A172 (cell line): ENCODE data around the gene ZCCHC10. TPM values are rescaled to one million over a fixed set of nuclear protein-coding genes. Genes with fewer than 3 reads are reported as not detected.
"Not testable (repeated sequence)": the region's sequence is repeated elsewhere in the genome, so short reads cannot be mapped to it uniquely, and the experiment has no call there.

Source experiments
- DNase-seq: peaks from one replicate; pipeline ENCODE4 v3.0.0-alpha.2; 2015; ENCODE audit warnings: low spot score
- total RNA-seq: library from RNA; depleted of rRNA; stranded (reverse); fragments of >200 nt; shearing (Covaris generic); gene quantifications from 2 replicates; pipeline ENCODE4 v1.2.3, GENCODE V29; 2014; rRNA removed

The ZCCHC10 gene
- total RNA-seq, 1 experiment from 2014 or later: 43.4 TPM

DNA sequence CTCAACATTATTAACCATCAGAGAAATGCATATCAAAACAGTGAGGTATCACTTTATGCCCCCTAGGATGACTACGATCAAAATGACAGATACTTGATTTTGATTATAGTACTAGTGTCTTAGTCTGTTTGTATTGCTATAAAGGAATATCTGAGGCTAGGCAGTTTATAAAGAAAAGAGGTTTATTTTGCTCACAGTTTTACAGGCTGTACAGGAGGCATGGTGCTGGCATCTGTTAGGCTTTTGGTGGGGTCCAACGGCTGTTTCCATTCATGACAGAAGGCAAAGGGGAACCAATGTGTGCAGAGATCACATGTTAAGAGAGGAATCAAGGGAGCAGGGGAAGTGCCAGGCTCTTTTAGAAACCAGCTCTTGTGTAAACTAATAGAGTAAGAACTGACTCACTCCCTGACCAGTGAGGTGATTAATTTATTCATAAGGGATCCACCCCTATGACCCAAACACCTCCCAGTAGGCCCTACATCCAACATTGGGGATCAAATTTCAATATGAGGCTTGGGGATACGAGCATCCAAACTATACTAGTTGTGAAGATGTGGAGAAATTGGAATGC lies 46.9 kb downstream of the ZCCHC10 start:
- DNase-seq: no peak

DNA sequence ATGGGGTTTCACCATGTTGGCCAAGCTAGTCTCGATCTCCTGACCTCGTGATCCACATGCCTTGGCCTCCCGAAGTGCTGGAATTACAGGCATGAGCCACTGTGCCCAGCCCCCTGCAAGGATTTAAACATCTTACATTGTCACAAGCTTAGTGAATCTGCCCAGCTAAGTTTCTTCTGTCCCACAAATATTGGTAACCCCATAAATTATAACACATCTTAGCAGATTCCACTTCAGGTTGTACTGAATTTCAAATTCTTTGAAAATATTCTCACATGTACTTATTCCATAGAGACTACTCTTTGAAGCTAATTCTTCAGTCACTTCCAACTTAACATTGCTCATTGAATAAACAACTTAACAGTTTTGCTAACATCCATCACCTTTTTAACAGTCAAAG lies 49.5 kb downstream of the ZCCHC10 start:
- no peak for DNase-seq

DNA sequence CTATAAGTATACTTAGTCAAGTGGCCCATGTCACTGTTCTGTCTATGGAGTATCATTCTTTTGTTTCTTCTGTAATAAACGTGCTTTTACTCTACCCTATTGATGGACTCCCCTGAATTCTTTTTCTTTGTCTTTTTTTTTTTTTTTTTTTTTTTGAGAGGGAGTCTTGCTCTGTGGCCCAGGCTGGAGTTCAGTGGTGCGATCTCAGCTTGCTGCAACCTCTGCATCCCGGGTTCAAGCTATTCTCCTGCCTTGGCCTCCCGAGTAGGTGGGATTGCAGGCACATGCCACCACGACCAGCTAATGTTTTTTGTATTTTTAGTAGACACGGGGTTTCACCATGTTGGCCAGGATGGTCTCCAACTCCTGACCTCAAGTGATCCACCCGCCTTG lies 53.9 kb downstream of the ZCCHC10 start:
- DNase-seq: not testable (repeated sequence)

GRCh38 chr5:132971483-132972435 lies 54.6 kb downstream of the ZCCHC10 start:
- peak; percentile 69 for DNase-seq

DNA sequence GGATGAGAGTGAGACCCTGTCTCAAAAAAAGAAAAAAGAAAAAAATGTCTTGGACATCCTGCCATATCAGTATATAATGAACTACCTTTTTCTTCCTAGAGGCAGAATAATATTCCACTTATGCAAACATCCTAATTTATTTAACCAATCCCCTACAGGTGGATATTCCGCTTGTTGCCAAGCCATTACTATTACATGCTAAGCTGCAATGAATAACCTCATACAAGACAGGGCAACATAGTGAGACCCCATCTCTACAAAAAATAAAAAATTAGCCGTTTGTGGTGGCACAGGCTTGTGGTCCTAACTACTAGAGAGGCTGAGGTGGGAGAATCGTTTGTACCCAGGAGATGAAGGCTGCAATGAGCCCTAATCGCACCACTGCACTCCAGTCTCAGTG lies 61.2 kb downstream of the ZCCHC10 start:
- no peak for DNase-seq

DNA sequence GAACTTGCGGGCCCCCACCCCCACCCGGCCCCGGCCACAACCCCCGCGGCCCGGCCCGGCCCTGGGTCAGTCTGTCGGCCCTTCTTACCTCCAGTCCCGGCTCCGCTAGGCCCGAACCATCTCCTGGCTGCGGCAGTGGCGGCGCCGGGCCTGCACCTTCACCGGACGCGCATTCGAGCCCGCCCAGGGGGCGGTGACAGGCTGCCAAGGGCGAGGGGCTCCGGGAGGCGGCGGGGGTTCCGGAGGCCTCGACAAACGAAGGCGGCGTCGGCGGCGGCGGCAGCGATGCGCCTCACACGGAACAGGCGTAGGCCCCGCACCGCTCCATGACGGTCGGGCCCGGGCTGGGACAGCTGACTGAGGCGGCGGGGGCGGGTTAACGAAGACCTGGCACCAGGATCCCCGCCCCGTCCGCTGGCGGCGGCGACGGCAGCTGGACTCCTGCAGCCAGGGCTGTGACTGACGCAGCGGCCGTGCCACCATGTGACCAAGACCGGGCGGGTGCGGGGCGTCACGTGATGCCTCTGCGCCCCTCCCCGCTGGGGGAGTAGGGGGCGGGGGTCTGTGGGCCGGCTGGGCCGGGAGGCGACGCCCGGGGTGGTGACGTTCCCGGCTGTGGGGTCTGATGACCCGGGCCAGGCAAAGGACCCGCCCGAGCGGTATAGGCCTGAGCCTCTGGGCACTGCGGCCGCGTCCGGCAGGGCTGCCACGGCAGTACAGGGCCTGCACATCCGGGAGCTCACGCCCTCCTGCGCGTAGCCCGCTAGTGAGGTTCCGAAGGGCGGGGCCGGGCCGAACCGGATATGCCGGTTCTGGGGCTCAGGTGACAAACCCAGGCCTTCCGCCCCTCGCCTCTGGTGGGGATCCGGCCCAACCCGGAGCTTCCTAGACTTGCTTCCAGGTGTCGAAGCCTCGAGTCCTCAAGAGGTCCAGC lies 62.9 kb downstream of the ZCCHC10 start, which contains the start of gene AFF4:
Gene AFF4 (minus strand): TSS at position 464 of the 934 bp plus-strand sequence. CDS start 26,445 bp downstream, outside the sequence.
- DNase-seq: peak; percentile 92

DNA sequence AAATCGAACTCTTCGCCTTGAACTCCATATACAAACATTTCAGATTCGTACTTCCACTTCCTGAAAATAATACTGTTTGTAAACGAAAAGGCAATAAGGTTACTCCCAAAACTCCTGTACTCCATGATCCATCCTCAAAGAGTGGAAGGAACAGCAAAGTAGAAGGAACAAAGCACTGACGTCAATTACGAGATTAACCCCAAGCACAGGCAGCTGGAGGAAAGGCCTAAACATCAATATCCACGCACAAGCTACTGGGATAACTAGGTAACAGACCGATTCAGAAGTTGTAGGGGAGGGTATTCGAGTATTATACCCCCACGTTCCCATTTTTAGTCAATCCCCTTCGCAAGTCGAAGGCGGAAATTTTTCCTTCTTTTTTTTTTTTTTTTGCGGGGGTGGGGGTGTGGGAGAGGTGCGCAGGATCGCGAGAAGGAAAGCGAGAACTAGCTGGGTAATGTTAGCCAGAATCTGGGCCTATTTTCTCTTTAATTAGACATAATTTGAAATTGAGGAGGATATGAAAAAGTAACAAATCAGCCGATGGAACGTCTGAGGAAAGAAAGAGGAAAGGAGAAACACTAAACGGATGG lies 63.8 kb downstream of the ZCCHC10 start:
- DNase-seq: peak; percentile 62

DNA sequence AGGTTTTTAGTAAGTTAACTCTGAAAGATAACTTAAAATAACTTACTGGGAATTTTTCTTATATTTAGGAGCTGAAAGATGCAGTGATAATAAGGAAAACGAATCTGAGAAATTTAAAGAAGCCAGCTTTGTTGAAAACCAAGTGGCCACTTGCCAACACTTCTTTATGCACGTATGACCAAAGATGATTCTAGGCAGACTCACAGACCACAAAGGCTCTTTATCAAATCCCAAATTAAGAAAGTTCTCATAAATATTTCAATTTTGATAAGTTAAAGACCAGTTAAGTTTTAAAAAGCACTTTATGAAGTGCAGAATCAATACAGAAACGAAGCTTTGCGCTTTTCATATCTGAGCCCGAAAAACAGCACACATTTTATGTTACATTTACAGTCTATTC lies 64.5 kb downstream of the ZCCHC10 start:
- DNase-seq: peak; percentile 40

DNA sequence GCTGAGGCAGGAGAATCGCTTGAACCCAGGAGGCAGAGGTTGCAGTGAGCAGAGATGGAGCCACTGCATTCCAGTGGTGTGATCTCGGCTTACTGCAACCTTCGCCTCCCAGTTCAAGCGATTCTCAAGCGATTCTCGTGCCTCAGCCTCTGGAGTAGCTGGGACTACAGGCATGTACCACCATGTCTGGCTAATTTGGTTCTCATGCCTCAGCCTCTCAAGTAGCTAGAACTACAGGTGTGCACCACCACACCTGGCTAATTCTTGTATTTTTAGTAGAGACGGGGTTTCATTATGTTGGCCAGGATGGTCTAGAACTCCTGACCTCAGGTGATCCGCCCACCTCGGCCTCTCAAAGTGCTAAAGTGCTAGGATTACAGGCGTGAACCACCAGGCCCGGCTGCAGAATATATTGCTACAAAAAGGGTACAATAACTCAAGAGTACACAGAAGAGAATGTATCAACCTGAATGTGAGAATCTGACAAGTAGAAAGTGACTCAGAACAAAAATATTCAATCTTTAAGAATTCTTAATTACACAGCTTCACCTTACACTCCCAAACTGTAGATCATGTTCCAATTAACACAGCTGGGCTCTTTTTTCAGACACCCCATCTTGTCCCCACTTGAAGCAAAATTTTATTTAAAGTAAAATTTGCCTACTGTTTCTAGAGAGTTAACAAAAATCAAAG lies 65.1 kb downstream of the ZCCHC10 start:
- DNase-seq: peak; percentile 52

DNA sequence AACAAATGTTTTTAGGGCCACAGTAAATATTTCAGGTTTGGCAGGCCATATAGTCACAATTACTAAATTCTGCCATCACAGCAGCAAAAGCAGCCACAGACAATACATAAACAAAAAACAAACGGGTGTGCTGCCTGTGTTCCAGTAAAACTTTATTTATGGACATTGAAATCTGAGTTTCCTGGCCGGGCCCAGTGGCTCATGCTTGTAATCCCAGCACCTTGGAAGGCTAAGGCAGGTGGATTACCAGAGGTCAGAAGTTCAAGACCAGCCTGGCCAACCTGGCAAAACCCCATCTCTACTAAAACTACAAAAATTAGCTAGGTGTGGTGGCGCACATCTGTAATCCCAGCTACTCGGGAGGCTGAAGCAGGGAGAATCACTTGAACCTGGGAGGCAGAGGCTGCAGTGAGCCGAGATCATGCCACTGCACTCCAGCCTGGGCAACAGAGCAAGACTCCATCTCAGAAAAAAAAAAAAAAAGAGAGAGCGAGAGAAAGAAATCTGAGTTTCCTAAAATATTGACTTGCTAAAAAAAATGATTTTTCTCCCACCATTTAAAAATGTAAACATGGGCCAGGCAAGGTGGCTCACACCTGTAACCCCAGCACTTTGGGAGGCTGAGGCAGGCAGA lies 70.1 kb downstream of the ZCCHC10 start:
- not testable (repeated sequence) for DNase-seq

GRCh38 chr5:132953710-132954109 lies 72.6 kb downstream of the ZCCHC10 start:
- DNase-seq: no peak

DNA sequence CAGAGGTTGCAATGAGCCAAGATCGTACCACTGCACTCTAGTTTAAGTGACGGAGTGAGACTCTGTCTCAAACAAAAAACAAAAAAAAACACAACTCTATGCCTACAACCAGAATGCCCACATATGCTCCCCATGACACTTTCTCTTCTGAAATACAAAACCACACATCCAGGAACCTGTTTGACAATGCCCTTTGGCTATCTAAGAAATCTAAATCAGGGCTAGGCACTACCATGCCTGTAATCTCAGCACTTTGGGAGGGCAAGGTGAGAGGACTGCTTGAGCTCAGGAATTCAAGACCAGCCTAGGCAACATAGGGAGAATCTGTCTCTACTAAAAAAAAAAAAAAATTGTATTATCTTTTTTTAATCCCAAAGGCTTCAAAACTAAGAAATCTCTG lies 73.5 kb downstream of the ZCCHC10 start:
- no peak for DNase-seq

- no peak for DNase-seq
These were observed 74.5 kb downstream of the ZCCHC10 start for GRCh38 chr5:132951897-132952296.

GRCh38 chr5:132949136-132949535 lies 77.2 kb downstream of the ZCCHC10 start:
- DNase-seq: no peak

DNA sequence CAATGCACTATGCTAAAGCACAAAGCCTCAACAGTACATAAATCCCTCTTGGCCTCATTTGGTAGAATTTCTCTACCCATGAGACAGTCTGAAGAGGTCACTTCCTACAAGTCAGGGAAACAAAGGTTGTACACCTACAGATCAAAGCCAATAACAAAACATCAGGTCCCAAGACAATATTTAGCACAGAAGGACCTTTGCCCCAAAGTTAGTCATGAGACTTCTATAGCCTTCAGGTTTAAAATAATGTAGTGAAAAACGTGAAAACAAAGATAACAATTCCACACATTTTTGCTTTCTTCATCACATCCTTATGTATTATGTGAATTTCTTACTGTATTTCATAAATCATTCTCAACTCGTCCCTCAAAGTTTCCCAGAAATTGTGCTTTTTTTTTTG lies 78.7 kb downstream of the ZCCHC10 start:
- DNase-seq: peak; percentile 35

Other genes with a start within 250 kb of the ZCCHC10 start
- gene SEPTIN8, start 249.3 kb downstream of the ZCCHC10 start, total RNA-seq: 48.1 and 55.4 TPM in 2 replicates
- not detected in 2 replicates for gene SOWAHA, start 213.2 kb downstream of the ZCCHC10 start, total RNA-seq
- 5.6 and 6.1 TPM in 2 replicates for gene SHROOM1, start 195.9 kb downstream of the ZCCHC10 start, total RNA-seq
- gene GDF9, start 160.1 kb downstream of the ZCCHC10 start, total RNA-seq: 0.36 and 2.4 TPM in 2 replicates
- 198 and 275 TPM in 2 replicates for gene UQCRQ, start 159.9 kb downstream of the ZCCHC10 start, total RNA-seq
- gene LEAP2, start 152.9 kb downstream of the ZCCHC10 start, total RNA-seq: 0.38 and 1.9 TPM in 2 replicates
- gene AFF4, start 62.9 kb downstream of the ZCCHC10 start, total RNA-seq: 40.1 and 48.0 TPM in 2 replicates
- 227 and 236 TPM in 2 replicates for gene HSPA4, start 25.5 kb upstream of the ZCCHC10 start, total RNA-seq